Measurements from ENCODE around the gene PTPRCAP. TPM values are rescaled to one million over a fixed set of nuclear protein-coding genes. Genes with fewer than 3 reads are reported as not detected.

PTPRCAP gene
- total RNA-seq, 1 experiment from 2014 or later, result 0.27 TPM

- Mint-ChIP-seq H3K27me3 (ENCODE audit: insufficient read depth, unreplicated experiment) (no peaks in the 10 kb centered on the region), H3K9me3 (ENCODE audit: unreplicated experiment) (no peaks in the 10 kb centered on the region)
- intact Hi-C loops (cut with micrococcal nuclease; ENCODE audit: unreplicated experiment), result loop anchor here (1.0 to 2.0 kb wide), 7 partner anchors 14 to 80 kb away; partner anchors contain the start of genes AIP, CDK2AP2, CORO1B and PPP1CA
These were observed 31.5 kb upstream of the PTPRCAP start, which contains the start of gene TMEM134 for GRCh38 chr11:67468759-67469507. TMEM134 (minus strand) TSS chr11:67469251; CDS start chr11:67469192, 59 bp downstream.

GRCh38 chr11:67468456-67468758, 30.9 kb upstream of the PTPRCAP start:
- DNase-seq, result peak in 1 of 2 experiments; percentile 61
- Mint-ChIP-seq H3K27ac (ENCODE audit: unreplicated experiment) (peak overlapping the region; percentile 89), H3K9me3 (ENCODE audit: unreplicated experiment) (no peaks in the 10 kb centered on the region), H3K4me1 (ENCODE audit: low read depth, unreplicated experiment) (peaks cover 20% of the 10 kb centered on the region), H3K36me3 (ENCODE audit: insufficient read depth, unreplicated experiment) (peaks cover 22% of the 10 kb centered on the region), H3K27me3 (ENCODE audit: insufficient read depth, unreplicated experiment) (no peaks in the 10 kb centered on the region), H3K4me3 (ENCODE audit: unreplicated experiment) (peak overlapping the region; percentile 94)
- CTCF ChIA-PET, result interaction anchor here (0.5 to 3.8 kb wide), 7 partner anchors 14 to 161 kb away, joined by 3 to 38 read pairs (median 3); partner anchors contain the start of genes AIP, GSTP1, NUDT8 and PPP1CA
- H3K4me3 ChIP-seq (ENCODE audit: low read depth, low read length), result peak overlapping the region; percentile 69
- H3K4me1 ChIP-seq, result peaks cover 29% of the 10 kb centered on the region
- H3K9me3 ChIP-seq, result no peaks in the 10 kb centered on the region
- no peaks in the 10 kb centered on the region for H3K27me3 ChIP-seq (replicated peaks; ENCODE audit: control insufficient read depth, insufficient read depth, low read length)
- TF ChIP-seq CTCF (IDR thresholded peaks at IDR 0.05; ENCODE audit: insufficient read depth in 1 of 2, low read depth in 1 of 2, low read length in 1 of 2, severe bottlenecking in 1 of 2, unreplicated experiment in 1 of 2), result no peak
- intact Hi-C loops (cut with micrococcal nuclease; ENCODE audit: unreplicated experiment), result loop anchor here (2.0 kb wide), 1 partner anchor 48 kb away; no protein-coding TSS in a partner anchor
- H3K36me3 ChIP-seq (ENCODE audit: control insufficient read depth, insufficient read depth, low read length), result no peaks in the 10 kb centered on the region
- no TSS peak for BruUV-seq (replicated peaks)
- POLR2A ChIA-PET, result interaction anchor here (0.6 to 1.6 kb wide), 6 partner anchors 16 to 113 kb away, joined by 3 to 9 read pairs (median 6); partner anchors contain the start of genes CORO1B and PPP1CA

More at GRCh38 chr11:67468759-67469507, 31.5 kb upstream of the PTPRCAP start, which contains the start of gene TMEM134:
- ChIA-PET POLR2A (interaction anchor here (0.6 to 1.6 kb wide), 6 partner anchors 15 to 114 kb away, joined by 3 to 9 read pairs (median 6); partner anchors contain the start of genes CORO1B and PPP1CA), CTCF (interaction anchor here (0.5 to 3.8 kb wide), 8 partner anchors 14 to 161 kb away, joined by 3 to 38 read pairs (median 3); partner anchors contain the start of genes AIP, GSTP1, NUDT8 and PPP1CA)
- Histone ChIP-seq H3K4me3 (ENCODE audit: low read depth, low read length) (peak within 1 kb of the TSS; percentile 69), H3K27me3 (replicated peaks; ENCODE audit: control insufficient read depth, insufficient read depth, low read length) (no peaks in the 10 kb centered on the region), H3K4me1 (peaks cover 25% of the 10 kb centered on the region), H3K36me3 (ENCODE audit: control insufficient read depth, insufficient read depth, low read length) (no peaks in the 10 kb centered on the region), H3K9me3 (no peaks in the 10 kb centered on the region)
- H3K4me3 Mint-ChIP-seq (ENCODE audit: unreplicated experiment), result peak within 1 kb of the TSS; percentile 94
- DNase-seq, result peak; percentile 96 to 98
- peak within 1 kb of the TSS; percentile 89 for H3K27ac Mint-ChIP-seq (ENCODE audit: unreplicated experiment)
- no TSS peak for BruUV-seq (replicated peaks)
- peaks cover 20% of the 10 kb centered on the region for H3K4me1 Mint-ChIP-seq (ENCODE audit: low read depth, unreplicated experiment)
- TF ChIP-seq CTCF (IDR thresholded peaks at IDR 0.05; ENCODE audit: insufficient read depth in 1 of 2, low read depth in 1 of 2, low read length in 1 of 2, severe bottlenecking in 1 of 2, unreplicated experiment in 1 of 2), result peak; percentile 54 to 85
- peaks cover 22% of the 10 kb centered on the region for H3K36me3 Mint-ChIP-seq (ENCODE audit: insufficient read depth, unreplicated experiment)

GRCh38 chr11:67468056-67468455, 30.6 kb upstream of the PTPRCAP start:
- H3K36me3 Mint-ChIP-seq (ENCODE audit: insufficient read depth, unreplicated experiment), result peaks cover 23% of the 10 kb centered on the region
- intact Hi-C loops (cut with micrococcal nuclease; ENCODE audit: unreplicated experiment), result loop anchor here (2.0 kb wide), 1 partner anchor 47 kb away; no protein-coding TSS in a partner anchor

More at GRCh38 chr11:67468056-67468455, 30.6 kb upstream of the PTPRCAP start:
- Mint-ChIP-seq H3K4me1 (ENCODE audit: low read depth, unreplicated experiment) (peaks cover 20% of the 10 kb centered on the region), H3K27me3 (ENCODE audit: insufficient read depth, unreplicated experiment) (no peaks in the 10 kb centered on the region), H3K9me3 (ENCODE audit: unreplicated experiment) (no peaks in the 10 kb centered on the region), H3K4me3 (ENCODE audit: unreplicated experiment) (peak overlapping the region; percentile 94), H3K27ac (ENCODE audit: unreplicated experiment) (peak overlapping the region; percentile 89)
- DNase-seq, result peak in 1 of 2 experiments; percentile 49
- H3K27me3 ChIP-seq (replicated peaks; ENCODE audit: control insufficient read depth, insufficient read depth, low read length), result no peaks in the 10 kb centered on the region
- peaks cover 29% of the 10 kb centered on the region for H3K4me1 ChIP-seq
- no peaks in the 10 kb centered on the region for H3K36me3 ChIP-seq (ENCODE audit: control insufficient read depth, insufficient read depth, low read length)
- peak overlapping the region; percentile 69 for H3K4me3 ChIP-seq (ENCODE audit: low read depth, low read length)
- POLR2A ChIA-PET, result interaction anchor here (0.6 to 1.6 kb wide), 7 partner anchors 16 to 113 kb away, joined by 3 to 9 read pairs (median 3); partner anchors contain the start of genes CORO1B and PPP1CA
- TSS peak; percentile 22 for BruUV-seq (replicated peaks)
- TF ChIP-seq CTCF (IDR thresholded peaks at IDR 0.05; ENCODE audit: insufficient read depth in 1 of 2, low read depth in 1 of 2, low read length in 1 of 2, severe bottlenecking in 1 of 2, unreplicated experiment in 1 of 2), result no peak
- H3K9me3 ChIP-seq, result no peaks in the 10 kb centered on the region
- CTCF ChIA-PET, result interaction anchor here (0.9 to 3.8 kb wide), 6 partner anchors 15 to 162 kb away, joined by 3 to 38 read pairs (median 3); partner anchors contain the start of genes AIP, GSTP1, NUDT8 and PPP1CA
